C4-2B (cell line): ENCODE results near the gene SYVN1.
A peak's percentile ranks its signal among the peaks of the same experiment; 100 is the strongest.

Experiments
- H3K27ac ChIP-seq: fragments of 450-650 bp; 2 replicates; pipeline ENCODE4 v1.5.1; 2017
- CTCF ChIP-seq: fragments of 450-650 bp; conservative IDR thresholded peaks from 2 replicates; pipeline ENCODE4 v1.5.1; 2017; ENCODE audit warnings: mild to moderate bottlenecking
- ZFX ChIP-seq: fragments of 450-650 bp; IDR thresholded peaks from 2 replicates; pipeline ENCODE4 v1.6.1; 2017

SYVN1 gene

GRCh38 chr11:65134952-65135632 lies 773 bp upstream of the SYVN1 start:
- H3K27ac ChIP-seq: peak overlapping the region; percentile 96
- TF ChIP-seq CTCF: no peak
- TF ChIP-seq ZFX: no peak

- peak overlapping the region; percentile 96 for H3K27ac ChIP-seq
- TF ChIP-seq CTCF (no peak), ZFX (no peak)
These were observed 595 bp downstream of the SYVN1 start for GRCh38 chr11:65133724-65134123.

- peak overlapping the region; percentile 96 for H3K27ac ChIP-seq
- TF ChIP-seq CTCF (no peak), ZFX (no peak)
These were observed 1.2 kb downstream of the SYVN1 start for GRCh38 chr11:65132988-65133700.

GRCh38 chr11:65132238-65132987 lies 1.9 kb downstream of the SYVN1 start:
- no peak for TF ChIP-seq CTCF
- no peak for TF ChIP-seq ZFX
- peak overlapping the region; percentile 96 for H3K27ac ChIP-seq

- TF ChIP-seq ZFX: no peak
- TF ChIP-seq CTCF: no peak
- no peak overlapping the region for H3K27ac ChIP-seq
These were observed 2.5 kb downstream of the SYVN1 start for GRCh38 chr11:65131895-65132237.

- TF ChIP-seq ZFX (no peak), CTCF (no peak)
- no peak overlapping the region for H3K27ac ChIP-seq
These were observed 2.9 kb downstream of the SYVN1 start for GRCh38 chr11:65131417-65131776.

- H3K27ac ChIP-seq: no peak overlapping the region
- no peak for TF ChIP-seq CTCF
- TF ChIP-seq ZFX: no peak
These were observed 3.5 kb downstream of the SYVN1 start for GRCh38 chr11:65130631-65131416.
